NT2/D1 (cell line): ENCODE data around the gene CREBL2.
A peak's percentile ranks its signal among the peaks of the same experiment; 100 is the strongest.
"Not testable (repeated sequence)": the region's sequence is repeated elsewhere in the genome, so short reads cannot be mapped to it uniquely, and the experiment has no call there.

Experiments
- DNase-seq: peaks from one replicate; pipeline ENCODE4 v3.0.0-alpha.2; 2011; ENCODE audit warnings: low read depth, low spot score
- H3K27me3 ChIP-seq: 2 replicates; pipeline ENCODE4 v1.6.0; 2011; ENCODE audit warnings: mild to moderate bottlenecking; ENCODE audit not compliant: insufficient read length, insufficient read depth
- H3K36me3 ChIP-seq: 2 replicates; pipeline ENCODE4 v1.6.1; 2011; ENCODE audit warnings: mild to moderate bottlenecking, low read length, mixed read lengths; ENCODE audit not compliant: insufficient read depth, insufficient read length
- H3K4me1 ChIP-seq: 2 replicates; pipeline ENCODE4 v1.5.1; 2011; ENCODE audit not compliant: insufficient read depth, insufficient read length
- H3K4me3 ChIP-seq: 2 replicates; pipeline ENCODE4 v1.5.1; 2011; ENCODE audit warnings: low read depth; ENCODE audit not compliant: insufficient read length
- H3K9ac ChIP-seq: 2 replicates; pipeline ENCODE4 v1.6.0; 2011; ENCODE audit warnings: low read depth; ENCODE audit not compliant: insufficient read length
- H3K9me3 ChIP-seq: 2 replicates; pipeline ENCODE4 v1.5.1; 2011; ENCODE audit warnings: mild to moderate bottlenecking, low read length; ENCODE audit not compliant: insufficient read depth
- SUZ12 ChIP-seq: IDR thresholded peaks from 2 replicates; pipeline ENCODE4 v1.6.1; 2011; ENCODE audit not compliant: insufficient read length, insufficient read depth; ENCODE audit errors: extremely low read depth
- YY1 ChIP-seq: IDR thresholded peaks from 2 replicates; pipeline ENCODE4 v1.6.1; 2011; ENCODE audit not compliant: insufficient read length, insufficient read depth
- ZNF274 ChIP-seq: IDR thresholded peaks from 2 replicates; pipeline ENCODE4 v1.6.1; 2011; ENCODE audit warnings: mild to moderate bottlenecking, low read depth, low read length

Gene CREBL2

DNA sequence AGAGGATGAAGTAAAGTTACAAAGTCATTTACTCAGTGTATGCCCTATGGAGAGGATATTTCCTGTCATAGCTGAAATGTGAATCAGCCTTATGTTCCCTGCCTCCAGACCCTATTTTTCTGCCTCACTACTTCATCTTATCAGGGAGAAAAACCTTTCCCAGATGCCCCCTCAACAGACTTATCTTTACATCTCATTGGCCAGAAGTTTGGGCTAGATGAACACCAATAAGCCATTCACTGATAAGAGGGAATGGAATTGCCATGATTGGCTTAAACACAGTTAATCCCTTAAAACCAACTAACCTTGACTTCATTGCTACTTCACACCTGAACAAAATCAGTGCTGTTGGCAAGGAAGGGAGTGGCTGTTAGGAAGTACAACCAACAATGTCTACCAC is 40.1 kb downstream of the CREBL2 start:
- DNase-seq = no peak
- no peak overlapping the region for H3K9ac ChIP-seq
- TF ChIP-seq SUZ12 = no peak
- TF ChIP-seq ZNF274 = no peak
- TF ChIP-seq YY1 = no peak
- no peak overlapping the region for H3K4me3 ChIP-seq
- H3K36me3 ChIP-seq = no peaks in the 10 kb centered on the region
- peaks cover 51% of the 10 kb centered on the region for H3K9me3 ChIP-seq
- no peaks in the 10 kb centered on the region for H3K4me1 ChIP-seq
- H3K27me3 ChIP-seq = no peaks in the 10 kb centered on the region

DNA sequence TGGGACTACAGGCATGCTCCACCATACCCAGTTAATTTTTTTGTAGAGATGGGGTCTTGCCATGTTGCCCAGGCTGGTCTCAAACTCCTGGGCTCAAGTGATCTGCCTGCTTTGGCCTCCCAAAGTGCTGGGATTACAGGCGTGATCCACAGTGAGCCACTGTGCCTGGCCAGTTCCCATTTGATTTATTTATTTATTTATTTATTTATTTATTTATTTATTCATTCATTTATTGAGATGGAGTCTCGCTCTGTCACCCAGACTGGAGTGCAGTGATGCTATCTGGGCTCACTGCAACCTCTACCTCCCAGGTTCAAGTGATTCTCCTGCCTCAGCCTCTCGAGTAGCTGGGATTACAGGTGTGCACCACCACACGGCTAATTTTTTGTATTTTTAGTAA is 41.0 kb downstream of the CREBL2 start:
- not testable (repeated sequence) for H3K36me3 ChIP-seq, H3K27me3 ChIP-seq, H3K4me1 ChIP-seq, H3K4me3 ChIP-seq, DNase-seq, H3K9ac ChIP-seq
- peaks cover 42% of the 10 kb centered on the region for H3K9me3 ChIP-seq

DNA sequence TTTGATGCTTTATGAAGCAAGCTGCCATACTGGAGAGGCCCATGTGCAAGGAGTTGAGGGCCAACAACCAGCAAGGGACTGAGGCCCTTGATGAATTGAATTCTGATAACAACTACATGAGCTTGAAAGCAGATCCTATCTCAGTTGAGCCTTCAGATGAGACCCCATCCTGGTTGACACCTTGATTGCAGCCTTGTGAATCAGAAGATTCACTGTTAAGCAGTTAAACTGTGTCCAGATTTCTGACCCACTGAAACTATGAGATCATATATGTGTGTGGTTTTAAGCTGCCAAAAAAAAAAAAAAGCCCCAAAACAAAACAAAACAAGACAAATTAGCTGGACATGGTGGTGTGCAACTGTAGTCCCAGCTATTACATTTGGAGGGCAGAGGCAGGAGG is 42.2 kb downstream of the CREBL2 start:
- no peak for DNase-seq
- no peak overlapping the region for H3K4me3 ChIP-seq
- H3K9me3 ChIP-seq = peaks cover 30% of the 10 kb centered on the region
- no peaks in the 10 kb centered on the region for H3K27me3 ChIP-seq
- peaks cover 4% of the 10 kb centered on the region for H3K36me3 ChIP-seq
- TF ChIP-seq SUZ12 = no peak
- TF ChIP-seq YY1 = no peak
- no peak for TF ChIP-seq ZNF274
- peaks cover 2% of the 10 kb centered on the region for H3K4me1 ChIP-seq
- H3K9ac ChIP-seq = no peak overlapping the region

DNA sequence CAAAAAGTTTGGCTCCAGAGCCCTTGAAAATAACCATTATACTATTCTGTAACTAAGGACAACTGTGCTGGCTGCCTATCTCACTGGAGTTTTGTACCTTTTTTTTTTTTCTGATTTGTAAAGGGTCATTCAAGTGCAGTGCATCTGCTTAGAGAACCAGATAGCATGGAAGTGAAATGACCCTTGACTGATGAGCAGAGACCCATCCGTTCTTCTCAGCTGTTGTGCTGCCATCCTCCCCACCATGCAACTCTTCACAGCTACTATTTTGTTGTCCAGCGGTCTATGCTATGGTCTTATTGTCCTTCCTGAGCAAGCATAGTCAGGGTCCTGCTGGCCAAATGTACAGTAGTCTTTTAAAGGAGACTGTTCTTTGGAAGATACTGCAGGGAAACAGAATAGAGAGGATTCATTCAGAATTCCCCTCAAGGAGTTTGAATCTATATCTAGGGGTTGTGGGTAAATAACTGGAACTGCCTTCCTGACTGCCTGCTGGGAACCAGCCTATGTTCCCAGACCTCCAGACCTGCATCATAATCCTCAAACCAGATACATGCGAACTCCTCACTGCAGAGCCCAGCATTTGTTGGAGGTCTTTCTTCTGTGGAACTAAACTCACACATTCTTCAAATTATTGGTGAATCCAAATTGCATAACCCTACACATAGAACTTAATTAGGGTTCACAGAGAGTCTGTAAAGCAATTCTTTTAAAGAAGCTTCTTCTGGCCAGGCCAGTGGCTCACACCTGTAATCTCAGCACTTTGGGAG is 43.2 kb downstream of the CREBL2 start:
- no peak overlapping the region for H3K4me3 ChIP-seq
- no peak for DNase-seq
- no peak for TF ChIP-seq YY1
- no peak for TF ChIP-seq ZNF274
- TF ChIP-seq SUZ12 = no peak
- peaks cover 4% of the 10 kb centered on the region for H3K36me3 ChIP-seq
- no peak overlapping the region for H3K9ac ChIP-seq
- H3K4me1 ChIP-seq = peaks cover 2% of the 10 kb centered on the region
- no peaks in the 10 kb centered on the region for H3K27me3 ChIP-seq
- H3K9me3 ChIP-seq = peaks cover 20% of the 10 kb centered on the region

DNA sequence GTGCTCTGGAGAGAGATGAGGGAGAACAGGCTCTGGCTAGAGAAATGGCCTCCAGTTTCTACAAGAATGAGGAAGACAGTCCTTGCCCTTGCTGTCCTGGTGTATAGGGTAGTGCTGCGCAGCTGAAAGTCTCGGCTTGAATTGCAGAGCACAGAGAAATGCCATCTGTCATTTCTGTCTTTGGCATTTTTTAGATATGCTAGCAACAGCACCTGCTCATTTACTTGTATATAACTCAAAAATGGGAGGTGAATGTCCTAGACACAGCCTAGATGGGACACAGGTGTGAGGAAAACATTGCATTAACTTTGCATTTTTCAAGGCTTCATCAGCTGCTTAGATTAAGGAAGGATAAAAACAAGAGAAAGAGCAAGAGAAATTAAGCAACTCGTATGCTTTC is 48.5 kb downstream of the CREBL2 start:
- H3K4me3 ChIP-seq = no peak overlapping the region
- peaks cover 18% of the 10 kb centered on the region for H3K36me3 ChIP-seq
- H3K4me1 ChIP-seq = peaks cover 8% of the 10 kb centered on the region
- no peaks in the 10 kb centered on the region for H3K27me3 ChIP-seq
- no peaks in the 10 kb centered on the region; the same call in 1 of the 2 replicates for H3K9me3 ChIP-seq
- DNase-seq = no peak
- TF ChIP-seq YY1 = no peak
- no peak for TF ChIP-seq SUZ12
- TF ChIP-seq ZNF274 = no peak
- H3K9ac ChIP-seq = no peak overlapping the region

DNA sequence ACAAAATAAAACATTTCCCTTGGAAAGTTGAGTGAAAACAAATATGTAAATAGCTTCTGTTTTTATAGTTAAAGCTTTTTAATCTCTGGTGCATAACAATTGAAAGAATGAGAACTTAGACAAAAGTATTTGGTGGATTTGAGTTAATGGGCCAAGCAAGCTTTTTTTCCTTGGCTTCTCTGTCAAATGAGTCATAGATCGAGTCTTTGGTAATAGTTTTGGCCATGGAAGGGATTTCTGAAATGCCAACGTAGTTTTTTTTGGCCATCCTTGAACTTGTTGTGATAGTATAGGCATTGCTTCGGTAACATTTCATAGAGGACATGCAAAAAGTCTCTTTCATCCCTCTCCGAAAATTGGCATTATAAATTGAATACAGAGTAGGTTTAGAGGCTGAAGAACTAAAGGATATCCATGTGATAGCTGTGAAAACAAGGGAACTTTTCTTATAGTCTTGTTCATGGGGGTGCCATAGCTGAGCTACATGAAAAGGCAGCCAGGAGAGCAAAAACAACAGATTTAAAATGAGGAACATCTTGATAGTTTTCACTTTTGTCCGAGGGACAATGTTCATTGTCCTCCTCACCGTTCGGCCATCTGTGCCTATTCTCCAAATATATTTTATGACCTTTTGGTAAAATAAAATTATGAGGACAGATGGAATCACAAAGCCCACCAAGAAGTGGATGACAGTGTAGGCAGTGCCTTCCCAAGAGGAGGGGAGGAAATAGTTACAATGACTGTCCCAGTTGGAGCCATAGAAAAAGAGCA is 49.6 kb downstream of the CREBL2 start:
- TF ChIP-seq SUZ12 = no peak
- no peak for TF ChIP-seq YY1
- TF ChIP-seq ZNF274 = no peak
- Histone ChIP-seq H3K4me1 (peaks cover 8% of the 10 kb centered on the region), H3K9ac (no peak overlapping the region), H3K9me3 (no peaks in the 10 kb centered on the region; the same call in 1 of the 2 replicates), H3K36me3 (peaks cover 18% of the 10 kb centered on the region), H3K27me3 (no peaks in the 10 kb centered on the region), H3K4me3 (no peak overlapping the region)
- DNase-seq = peak; percentile 43

DNA sequence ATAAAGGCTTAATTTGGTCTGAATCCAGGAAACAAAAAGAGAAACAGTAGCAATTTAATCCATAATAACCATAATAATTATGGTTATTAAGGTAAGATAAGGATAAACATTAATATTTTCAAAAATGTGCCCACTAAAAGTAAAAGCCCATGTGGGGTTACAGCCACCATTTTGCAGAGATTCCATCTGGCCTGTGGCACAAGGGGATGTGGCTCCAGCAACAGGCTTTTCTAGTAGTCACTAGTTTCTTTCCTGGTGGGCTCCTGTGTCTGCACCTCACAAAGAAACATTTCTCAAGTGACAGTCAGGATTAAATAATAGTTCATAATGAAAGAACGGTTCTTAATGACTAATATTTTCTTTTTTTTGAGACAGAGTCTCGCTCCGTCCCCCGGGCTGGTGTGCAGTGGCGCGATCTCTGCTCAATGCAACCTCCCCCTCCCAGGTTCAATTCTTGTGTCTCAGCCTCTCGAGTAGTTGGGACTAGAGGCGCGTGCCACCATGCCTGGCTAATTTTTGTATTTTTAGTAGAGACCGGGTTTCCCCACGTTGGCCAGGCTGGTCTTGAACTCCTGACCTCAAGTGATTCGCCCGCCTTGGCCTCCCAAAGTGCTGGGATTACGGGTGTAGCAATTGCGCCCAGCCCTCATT is 52.1 kb downstream of the CREBL2 start:
- peaks cover 6% of the 10 kb centered on the region for H3K4me1 ChIP-seq
- no peaks in the 10 kb centered on the region; the same call in 1 of the 2 replicates for H3K9me3 ChIP-seq
- TF ChIP-seq ZNF274 (no peak), YY1 (no peak), SUZ12 (no peak)
- no peaks in the 10 kb centered on the region for H3K27me3 ChIP-seq
- no peak for DNase-seq
- H3K4me3 ChIP-seq = no peak overlapping the region
- H3K9ac ChIP-seq = no peak overlapping the region
- H3K36me3 ChIP-seq = peaks cover 14% of the 10 kb centered on the region
